Peyer's patch (tissue), 4 donors: ENCODE data around the gene SDHAF4. TPM values are rescaled to one million over a fixed set of nuclear protein-coding genes. Genes with fewer than 3 reads are reported as not detected.

ENCODE experiments used
- DNase-seq, 3 donors: peaks; one replicate each; pipeline ENCODE4 v3.0.0-alpha.2; 2017 to 2019
- H3K27ac ChIP-seq, 4 donors: fragments of 200-600 bp; sonication (generic); one replicate each; pipeline ENCODE4 v1.5.1; 2016 to 2019
- H3K27me3 ChIP-seq, 2 donors: fragments of 200-600 bp; sonication (generic); one replicate each; pipeline ENCODE4 v1.5.1; 2019
- H3K36me3 ChIP-seq, 3 donors: fragments of 200-600 bp; sonication (generic); one replicate each; pipeline ENCODE4 v1.5.1; 2016 to 2019
- H3K4me1 ChIP-seq, 4 donors: fragments of 200-600 bp; sonication (generic); one replicate each; pipeline ENCODE4 v1.5.1; 2016 to 2019
- H3K4me3 ChIP-seq, 4 donors: fragments of 200-600 bp; sonication (generic); 1 replicate in 3 of 4; 2 replicates in 1 of 4; pipeline ENCODE4 v1.5.1; 2016 to 2019; ENCODE audit warnings: mild to moderate bottlenecking in 1 of 4
- H3K9me3 ChIP-seq, 4 donors: fragments of 200-600 bp; sonication (generic); one replicate each; pipeline ENCODE4 v1.5.1; 2016 to 2019; ENCODE audit warnings: mild to moderate bottlenecking in 1 of 4
- POLR2A ChIP-seq, 2 donors: fragments of 450-650 bp; IDR thresholded peaks; one replicate each; pipeline ENCODE4 v1.5.1; 2017; ENCODE audit warnings: antibody characterized with exemption in 2 of 2, mild to moderate bottlenecking in 2 of 2, moderate library complexity in 2 of 2
- total RNA-seq, 4 donors: library from RNA; depleted of rRNA; stranded (reverse); fragments of >200 nt; gene quantifications; one replicate each; pipeline ENCODE4 v1.1.0, GENCODE V29; 2016
- TF ChIP-seq, protein P1 (sequence below), 6 experiments: fragments of 450-650 bp in 4 of 6; fragments of 200-600 bp in 2 of 6; sonication (generic) in 1 of 6; IDR thresholded peaks; one replicate each; pipeline ENCODE4 v1.5.1; 2017 to 2019; ENCODE audit warnings: antibody characterized with exemption in 6 of 6, mild to moderate bottlenecking in 3 of 6, moderate library complexity in 1 of 6

The SDHAF4 gene
- total RNA-seq, 4 donors from 2014 or later = 4.1 to 19.1 (median 7.5) TPM

GRCh38 chr6:70620746-70621145 is 54.0 kb downstream of the SDHAF4 start:
- no peak for DNase-seq
- Histone ChIP-seq H3K4me1 (no peaks in the 10 kb centered on the region), H3K9me3 (no peaks in the 10 kb centered on the region), H3K27me3 (no peaks in the 10 kb centered on the region), H3K4me3 (no peak overlapping the region), H3K36me3 (no peaks in the 10 kb centered on the region), H3K27ac (no peak overlapping the region)
- TF ChIP-seq, protein P1, sequence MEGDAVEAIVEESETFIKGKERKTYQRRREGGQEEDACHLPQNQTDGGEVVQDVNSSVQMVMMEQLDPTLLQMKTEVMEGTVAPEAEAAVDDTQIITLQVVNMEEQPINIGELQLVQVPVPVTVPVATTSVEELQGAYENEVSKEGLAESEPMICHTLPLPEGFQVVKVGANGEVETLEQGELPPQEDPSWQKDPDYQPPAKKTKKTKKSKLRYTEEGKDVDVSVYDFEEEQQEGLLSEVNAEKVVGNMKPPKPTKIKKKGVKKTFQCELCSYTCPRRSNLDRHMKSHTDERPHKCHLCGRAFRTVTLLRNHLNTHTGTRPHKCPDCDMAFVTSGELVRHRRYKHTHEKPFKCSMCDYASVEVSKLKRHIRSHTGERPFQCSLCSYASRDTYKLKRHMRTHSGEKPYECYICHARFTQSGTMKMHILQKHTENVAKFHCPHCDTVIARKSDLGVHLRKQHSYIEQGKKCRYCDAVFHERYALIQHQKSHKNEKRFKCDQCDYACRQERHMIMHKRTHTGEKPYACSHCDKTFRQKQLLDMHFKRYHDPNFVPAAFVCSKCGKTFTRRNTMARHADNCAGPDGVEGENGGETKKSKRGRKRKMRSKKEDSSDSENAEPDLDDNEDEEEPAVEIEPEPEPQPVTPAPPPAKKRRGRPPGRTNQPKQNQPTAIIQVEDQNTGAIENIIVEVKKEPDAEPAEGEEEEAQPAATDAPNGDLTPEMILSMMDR (IDR thresholded peaks at IDR 0.05) = no peak
- TF ChIP-seq POLR2A (IDR thresholded peaks at IDR 0.05) = no peak

DNA sequence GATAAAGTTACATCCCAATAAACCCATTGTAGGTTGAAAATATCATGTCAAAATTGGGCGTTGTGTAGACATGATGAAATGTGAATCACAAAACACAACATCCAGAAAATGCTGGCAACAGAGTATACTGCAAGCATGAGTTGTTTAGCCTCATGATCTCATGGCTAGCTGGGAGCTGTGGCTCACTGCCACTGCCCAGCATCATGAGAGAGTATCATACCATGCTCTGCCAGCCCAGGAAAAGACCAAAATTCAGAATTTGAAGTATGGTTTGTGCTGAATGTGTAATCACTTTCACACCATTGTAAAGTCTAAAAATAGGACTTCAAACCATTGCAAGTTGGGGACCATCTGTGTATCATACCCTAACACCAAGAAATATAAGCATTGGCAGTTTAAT is 55.7 kb downstream of the SDHAF4 start:
- Histone ChIP-seq H3K27ac (no peak overlapping the region), H3K4me1 (no peaks in the 10 kb centered on the region), H3K27me3 (no peaks in the 10 kb centered on the region), H3K9me3 (no peaks in the 10 kb centered on the region), H3K36me3 (no peaks in the 10 kb centered on the region), H3K4me3 (no peak overlapping the region)
- TF ChIP-seq, protein P1 (IDR thresholded peaks at IDR 0.05) = no peak
- TF ChIP-seq POLR2A (IDR thresholded peaks at IDR 0.05) = no peak
- no peak for DNase-seq

GRCh38 chr6:70625436-70625835 is 58.7 kb downstream of the SDHAF4 start:
- Histone ChIP-seq H3K4me3 (no peak overlapping the region), H3K4me1 (no peaks in the 10 kb centered on the region), H3K27me3 (no peaks in the 10 kb centered on the region), H3K9me3 (no peaks in the 10 kb centered on the region), H3K36me3 (no peaks in the 10 kb centered on the region), H3K27ac (no peak overlapping the region)
- TF ChIP-seq POLR2A (IDR thresholded peaks at IDR 0.05) = no peak
- TF ChIP-seq, protein P1 (IDR thresholded peaks at IDR 0.05) = no peak
- DNase-seq = no peak

DNA sequence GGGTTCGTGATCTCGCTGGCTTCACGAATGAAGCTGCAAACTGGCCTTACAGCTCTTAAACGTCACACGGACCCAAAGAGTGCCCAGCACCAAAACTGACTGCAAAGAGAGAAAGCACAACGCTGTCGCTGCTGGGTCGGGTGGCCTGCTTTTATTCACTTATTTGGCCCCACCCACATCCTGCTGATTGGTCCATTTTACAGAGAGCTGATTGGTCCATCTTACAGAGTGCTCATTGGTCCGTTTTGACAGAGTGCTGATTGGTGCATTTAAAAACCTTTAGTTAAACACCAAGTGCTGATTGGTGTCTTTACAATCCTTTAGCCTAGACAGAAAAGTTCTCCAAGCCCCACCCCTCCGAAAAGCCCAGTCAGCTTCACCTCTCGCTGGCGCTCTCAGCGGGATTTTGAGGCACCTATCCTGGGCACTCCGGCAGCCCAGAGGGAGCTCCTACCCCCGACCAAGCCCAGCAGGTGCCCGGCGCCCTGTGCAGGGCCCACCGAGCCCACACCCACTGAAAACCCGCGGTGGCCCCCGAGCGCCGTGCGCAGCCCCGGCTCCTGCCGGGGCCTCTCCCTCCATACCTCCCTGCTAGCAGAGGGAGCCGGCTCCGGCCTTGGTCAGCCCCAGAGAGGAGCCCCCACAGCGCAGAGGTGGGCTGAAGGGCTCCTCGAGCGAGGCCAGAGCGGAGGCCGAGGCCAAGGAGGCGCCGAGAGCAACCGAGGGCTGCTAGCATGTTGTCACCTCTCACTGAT is 60.9 kb downstream of the SDHAF4 start:
- Histone ChIP-seq H3K4me3 (no peak overlapping the region), H3K9me3 (no peaks in the 10 kb centered on the region), H3K4me1 (no peaks in the 10 kb centered on the region), H3K27ac (no peak overlapping the region), H3K27me3 (no peaks in the 10 kb centered on the region), H3K36me3 (no peaks in the 10 kb centered on the region)
- no peak for DNase-seq
- TF ChIP-seq, protein P1 (IDR thresholded peaks at IDR 0.05) = no peak
- no peak for TF ChIP-seq POLR2A (IDR thresholded peaks at IDR 0.05)

DNA sequence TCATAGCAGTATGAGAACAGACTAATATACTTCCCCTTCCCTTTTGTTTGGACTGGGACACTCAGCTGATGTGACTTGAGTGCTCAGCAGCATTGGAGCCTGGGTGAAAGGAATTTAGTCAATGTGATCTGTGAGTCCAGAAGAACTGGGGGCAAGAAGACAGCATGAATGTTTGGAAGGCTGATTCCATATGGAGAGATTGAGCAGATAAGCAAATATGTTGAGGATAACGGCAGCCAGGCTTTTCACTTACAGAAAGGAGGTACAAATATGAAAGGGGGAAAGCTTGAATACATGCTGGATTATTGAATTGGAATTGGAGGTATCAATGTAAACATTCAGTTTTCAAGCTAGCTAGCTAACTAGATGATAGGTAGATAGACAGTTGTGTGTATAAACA is 63.2 kb downstream of the SDHAF4 start:
- Histone ChIP-seq H3K4me1 (no peaks in the 10 kb centered on the region), H3K9me3 (no peaks in the 10 kb centered on the region), H3K4me3 (no peak overlapping the region), H3K36me3 (no peaks in the 10 kb centered on the region), H3K27ac (no peak overlapping the region), H3K27me3 (no peaks in the 10 kb centered on the region)
- TF ChIP-seq POLR2A (IDR thresholded peaks at IDR 0.05) = no peak
- TF ChIP-seq, protein P1 (IDR thresholded peaks at IDR 0.05) = no peak
- no peak for DNase-seq
